Hepatocyte (in vitro differentiated cells): Measurements from ENCODE around the gene AFF2.

Experiments used
- CTCF ChIP-seq: fragments of 200-600 bp; sonication (generic); IDR thresholded peaks from 2 replicates; pipeline ENCODE4 v1.5.1; 2016; ENCODE audit warnings: antibody characterized with exemption, mild to moderate bottlenecking; ENCODE audit not compliant: poor library complexity
- EZH2phosphoT487 ChIP-seq: fragments of 200-600 bp; sonication (generic); IDR thresholded peaks from one replicate; pipeline ENCODE4 v1.6.1; 2018; ENCODE audit warnings: antibody characterized with exemption, mild to moderate bottlenecking, low read depth, moderate library complexity; ENCODE audit not compliant: unreplicated experiment, severe bottlenecking

- no peak for TF ChIP-seq CTCF
- TF ChIP-seq EZH2phosphoT487: no peak
Measured at GRCh38 chrX:148784137-148784536, 283.7 kb downstream of the AFF2 start.
